Chondrocyte (in vitro differentiated cells): ENCODE data around the gene USP10. TPM values are rescaled to one million over a fixed set of nuclear protein-coding genes. Genes with fewer than 3 reads are reported as not detected.
"Not testable (repeated sequence)": the region's sequence is repeated elsewhere in the genome, so short reads cannot be mapped to it uniquely, and the experiment has no call there.

Source experiments
- DNase-seq: peaks from one replicate; pipeline ENCODE4 v3.0.0; 2021; ENCODE audit warnings: mixed read lengths, low spot score
- H3K27ac Mint-ChIP-seq: one replicate; pipeline ENCODE4 v1.8.0; 2021; ENCODE audit warnings: mild to moderate bottlenecking, moderate library complexity, mixed read lengths; ENCODE audit not compliant: unreplicated experiment
- H3K27me3 Mint-ChIP-seq: 2 replicates; pipeline ENCODE4 v1.8.0; 2021; ENCODE audit warnings: low read depth, mixed read lengths
- H3K36me3 Mint-ChIP-seq: 2 replicates; pipeline ENCODE4 v1.8.0; 2021; ENCODE audit warnings: low read depth, mixed read lengths
- H3K4me1 Mint-ChIP-seq: 2 replicates; pipeline ENCODE4 v1.8.0; 2021; ENCODE audit warnings: low read depth, mild to moderate bottlenecking, mixed read lengths
- H3K4me3 Mint-ChIP-seq: one replicate; pipeline ENCODE4 v1.8.0; 2021; ENCODE audit warnings: mild to moderate bottlenecking, moderate library complexity, mixed read lengths; ENCODE audit not compliant: unreplicated experiment
- H3K9me3 Mint-ChIP-seq: 2 replicates; pipeline ENCODE4 v1.8.0; 2021; ENCODE audit warnings: low read depth, mixed read lengths
- total RNA-seq: library from RNA; stranded (reverse); gene quantifications from 3 replicates; pipeline ENCODE4 v1.2.1, GENCODE V29; 2021
- TF ChIP-seq, protein P1 (sequence below): fragments of 200-600 bp; sonication (generic); IDR thresholded peaks from 2 replicates; pipeline ENCODE4 v1.5.0; 2021; ENCODE audit warnings: antibody characterized with exemption, mild to moderate bottlenecking, moderate library complexity

USP10 gene
- total RNA-seq, 1 donor from 2014 or later = 43.0 TPM

DNA sequence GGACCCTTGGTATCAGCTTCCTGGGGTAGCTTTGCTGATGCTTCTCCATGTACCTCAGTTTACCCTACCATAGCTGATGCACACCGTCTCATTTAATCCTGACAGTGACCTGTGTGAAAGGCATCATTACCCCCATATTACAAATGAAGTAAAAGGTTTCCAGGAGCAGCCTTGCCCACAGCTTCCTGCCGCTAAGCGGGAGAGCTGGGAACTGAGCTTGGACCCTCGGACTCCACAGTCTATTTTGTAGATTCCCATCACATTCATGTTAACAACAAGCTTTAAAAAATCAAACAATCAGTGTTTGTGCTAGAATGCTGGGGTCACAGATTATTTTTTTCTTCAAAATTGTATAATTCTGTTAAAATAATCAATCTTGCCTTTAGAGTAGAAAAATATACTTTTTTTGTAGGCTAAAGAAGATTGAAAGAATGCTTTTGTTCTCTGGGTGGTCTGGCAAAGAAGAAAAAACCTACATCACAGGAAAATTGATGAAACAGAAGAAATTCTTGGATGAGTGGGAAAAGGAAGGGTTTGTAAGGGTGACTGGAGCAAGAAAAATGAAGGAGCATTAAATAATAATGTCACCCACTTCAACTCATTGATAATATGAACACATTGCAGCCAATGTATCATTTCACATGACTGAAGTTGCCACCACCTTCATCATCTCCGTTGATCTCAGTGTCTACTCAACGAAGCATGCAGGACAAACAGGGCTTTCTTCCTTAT, 9.5 kb upstream of the USP10 start:
- Mint-ChIP-seq H3K27ac (no peak overlapping the region), H3K36me3 (no peaks in the 10 kb centered on the region)

DNA sequence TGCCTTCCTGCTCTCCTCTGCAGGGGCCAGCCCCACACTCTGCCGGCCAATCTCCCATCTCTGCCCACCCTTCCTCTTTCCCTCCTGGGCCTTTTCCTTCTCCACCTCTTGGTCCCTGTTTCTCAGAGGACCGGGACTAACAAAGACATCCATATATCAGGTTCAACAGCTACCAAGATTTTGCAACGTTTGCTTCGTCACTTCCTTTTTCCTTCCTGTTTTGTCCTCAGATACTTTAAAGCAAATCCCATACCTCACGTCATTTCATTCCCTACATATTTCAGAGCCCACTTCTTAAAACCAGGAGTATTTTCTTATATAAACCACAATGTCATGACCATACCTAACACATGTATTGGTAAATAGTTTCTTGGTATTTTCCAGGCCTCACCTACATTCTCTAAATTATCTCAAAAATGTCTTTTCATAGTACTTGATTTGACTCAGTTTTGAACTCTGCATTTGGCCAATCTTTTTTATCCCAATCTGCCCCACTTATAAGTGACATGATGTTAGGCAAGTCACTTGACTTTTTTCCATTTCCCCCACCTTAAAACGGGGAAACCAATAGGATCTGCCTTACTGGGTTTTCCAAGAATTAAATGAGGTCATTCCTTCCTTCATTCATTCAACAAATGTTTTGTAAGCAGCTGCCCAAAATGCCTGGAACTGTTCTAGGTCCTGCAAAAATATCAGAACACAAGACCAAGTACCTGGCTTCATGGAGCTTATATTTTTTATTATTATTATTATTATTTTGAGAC, 7.2 kb upstream of the USP10 start:
- no peaks in the 10 kb centered on the region for H3K27me3 Mint-ChIP-seq
- H3K4me3 Mint-ChIP-seq = no peak overlapping the region
- no peaks in the 10 kb centered on the region for H3K36me3 Mint-ChIP-seq
- no peak overlapping the region for H3K27ac Mint-ChIP-seq
- TF ChIP-seq, protein P1, sequence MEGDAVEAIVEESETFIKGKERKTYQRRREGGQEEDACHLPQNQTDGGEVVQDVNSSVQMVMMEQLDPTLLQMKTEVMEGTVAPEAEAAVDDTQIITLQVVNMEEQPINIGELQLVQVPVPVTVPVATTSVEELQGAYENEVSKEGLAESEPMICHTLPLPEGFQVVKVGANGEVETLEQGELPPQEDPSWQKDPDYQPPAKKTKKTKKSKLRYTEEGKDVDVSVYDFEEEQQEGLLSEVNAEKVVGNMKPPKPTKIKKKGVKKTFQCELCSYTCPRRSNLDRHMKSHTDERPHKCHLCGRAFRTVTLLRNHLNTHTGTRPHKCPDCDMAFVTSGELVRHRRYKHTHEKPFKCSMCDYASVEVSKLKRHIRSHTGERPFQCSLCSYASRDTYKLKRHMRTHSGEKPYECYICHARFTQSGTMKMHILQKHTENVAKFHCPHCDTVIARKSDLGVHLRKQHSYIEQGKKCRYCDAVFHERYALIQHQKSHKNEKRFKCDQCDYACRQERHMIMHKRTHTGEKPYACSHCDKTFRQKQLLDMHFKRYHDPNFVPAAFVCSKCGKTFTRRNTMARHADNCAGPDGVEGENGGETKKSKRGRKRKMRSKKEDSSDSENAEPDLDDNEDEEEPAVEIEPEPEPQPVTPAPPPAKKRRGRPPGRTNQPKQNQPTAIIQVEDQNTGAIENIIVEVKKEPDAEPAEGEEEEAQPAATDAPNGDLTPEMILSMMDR = no peak
- no peak for DNase-seq
- H3K9me3 Mint-ChIP-seq = peaks cover 4% of the 10 kb centered on the region
- H3K4me1 Mint-ChIP-seq = peaks cover 18% of the 10 kb centered on the region

More for the DNA sequence above, 9.5 kb upstream of the USP10 start:
- Mint-ChIP-seq H3K27me3 (no peaks in the 10 kb centered on the region), H3K4me3 (no peak overlapping the region), H3K4me1 (peaks cover 20% of the 10 kb centered on the region), H3K9me3 (no peaks in the 10 kb centered on the region)
- TF ChIP-seq, protein P1 = no peak
- DNase-seq = no peak

DNA sequence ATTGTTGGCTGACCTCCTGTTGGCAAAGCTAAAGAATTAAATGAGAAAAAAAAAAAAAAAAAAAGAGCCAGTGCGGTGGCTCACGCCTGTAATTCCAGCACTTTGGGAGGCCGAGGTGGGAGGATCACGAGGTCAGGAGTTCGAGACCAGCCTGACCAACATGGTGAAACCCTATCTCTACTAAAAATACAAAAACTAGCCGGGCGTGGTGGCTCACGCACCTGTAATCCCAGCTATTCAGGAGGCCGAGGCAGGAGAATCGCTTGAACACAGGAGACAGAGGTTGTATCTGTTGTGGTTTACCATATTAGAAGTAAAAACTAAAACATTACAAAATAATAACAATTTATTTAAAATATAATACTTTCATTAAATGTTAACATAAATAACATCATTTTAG, 5.9 kb upstream of the USP10 start:
- H3K4me3 Mint-ChIP-seq, H3K27ac Mint-ChIP-seq, H3K36me3 Mint-ChIP-seq, H3K27me3 Mint-ChIP-seq, H3K9me3 Mint-ChIP-seq, DNase-seq: not testable (repeated sequence)
- H3K4me1 Mint-ChIP-seq = peaks cover 12% of the 10 kb centered on the region

DNA sequence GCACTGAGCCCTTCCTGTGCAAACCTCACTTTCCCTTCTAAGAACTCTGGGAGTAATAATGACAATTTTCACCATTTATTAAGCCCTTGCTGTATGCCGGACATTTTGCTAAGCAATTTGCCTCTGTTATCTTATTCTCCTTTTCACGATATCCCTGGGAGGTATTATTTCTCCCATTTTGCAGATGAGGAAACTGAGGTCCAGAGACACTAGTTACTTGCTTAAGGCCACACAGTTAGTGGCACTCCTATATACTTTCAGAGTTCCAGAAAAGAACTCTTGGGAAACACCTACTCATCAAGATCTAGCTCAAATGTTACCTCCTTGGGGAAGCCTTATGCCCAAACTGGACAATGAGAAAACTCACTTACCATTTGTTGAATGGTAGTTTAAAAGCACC, 4.8 kb upstream of the USP10 start:
- H3K27ac Mint-ChIP-seq = no peak overlapping the region
- H3K27me3 Mint-ChIP-seq = no peaks in the 10 kb centered on the region
- peaks cover 4% of the 10 kb centered on the region for H3K9me3 Mint-ChIP-seq
- DNase-seq = no peak
- H3K4me3 Mint-ChIP-seq = no peak overlapping the region
- H3K4me1 Mint-ChIP-seq = peaks cover 10% of the 10 kb centered on the region
- no peaks in the 10 kb centered on the region for H3K36me3 Mint-ChIP-seq
- TF ChIP-seq, protein P1 = no peak

DNA sequence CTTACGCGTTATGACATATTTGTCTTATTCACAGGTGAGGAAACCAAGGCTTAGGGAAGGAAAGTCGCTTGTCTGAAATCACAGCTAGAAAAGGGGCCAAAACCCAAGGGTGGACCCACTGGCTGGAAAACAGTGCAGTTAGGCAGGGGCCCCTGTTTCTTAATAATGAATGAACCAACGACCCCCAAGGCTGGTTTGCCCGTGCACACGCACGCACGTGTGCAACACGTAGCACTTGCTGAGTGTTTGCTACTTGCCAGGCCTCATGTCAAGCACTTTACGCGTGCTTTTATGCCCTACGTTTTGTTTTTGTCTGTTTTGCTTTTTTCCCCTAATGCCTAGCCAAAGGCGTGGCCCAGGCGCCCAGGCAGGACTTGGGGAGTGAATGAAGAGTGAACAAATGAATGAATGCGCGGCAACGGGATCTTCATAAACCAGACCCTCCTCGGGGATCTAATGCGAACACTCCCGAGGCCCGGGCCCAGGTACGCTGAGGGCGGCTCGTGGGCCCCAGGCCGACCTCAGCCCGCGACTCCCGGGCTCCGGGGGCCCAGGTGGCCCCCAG, 571 bp upstream of the USP10 start:
- H3K27ac Mint-ChIP-seq = no peak overlapping the region
- peaks cover 4% of the 10 kb centered on the region for H3K9me3 Mint-ChIP-seq
- TF ChIP-seq, protein P1 = no peak
- H3K4me3 Mint-ChIP-seq = peak overlapping the region; percentile 70
- H3K4me1 Mint-ChIP-seq = peaks cover 31% of the 10 kb centered on the region
- no peaks in the 10 kb centered on the region for H3K27me3 Mint-ChIP-seq
- DNase-seq = no peak
- H3K36me3 Mint-ChIP-seq = no peaks in the 10 kb centered on the region
